GM12891 (cell line): Measurements from ENCODE around the gene LRRC37A.
"Not testable (repeated sequence)": the region's sequence is repeated elsewhere in the genome, so short reads cannot be mapped to it uniquely, and the experiment has no call there.

ENCODE experiments used
- PAX5 ChIP-seq: IDR thresholded peaks from 2 replicates; pipeline ENCODE4 v1.6.1; 2011; ENCODE audit warnings: low read length, moderate library complexity, mild to moderate bottlenecking; ENCODE audit not compliant: insufficient read depth, severe bottlenecking
- POLR2A ChIP-seq: IDR thresholded peaks from 2 replicates; pipeline ENCODE4 v1.6.1; 2011; ENCODE audit warnings: low read depth, low read length, control low read depth
- POLR2AphosphoS5 ChIP-seq: IDR thresholded peaks from 2 replicates; pipeline ENCODE4 v1.6.1; 2011; ENCODE audit warnings: low read depth, low read length, control low read depth
- SPI1 ChIP-seq: IDR thresholded peaks from 2 replicates; pipeline ENCODE4 v1.6.1; 2011; ENCODE audit warnings: low read depth, low read length, control low read depth
- TAF1 ChIP-seq: IDR thresholded peaks from 2 replicates; pipeline ENCODE4 v1.6.1; 2011; ENCODE audit warnings: low read depth, low read length, control low read depth

- TF ChIP-seq POLR2A, POLR2AphosphoS5, SPI1, TAF1, PAX5: not testable (repeated sequence)
These were observed 40.7 kb upstream of the LRRC37A start for GRCh38 chr17:46254215-46254614.
